NCI-H2029 treated with DMSO at 0.1 percent for 48 hours (cell line): ENCODE results near the gene CCDC40.
A peak's percentile ranks its signal among the peaks of the same experiment; 100 is the strongest.

Source experiments
- DNase-seq: peaks from one replicate; lab custom pipeline; 2025; lab: John Stamatoyannopoulos, UW

Gene CCDC40

GRCh38 chr17:80101946-80102663 is 65.7 kb downstream of the CCDC40 start:
- DNase-seq = no peak

GRCh38 chr17:80102664-80103448 is 66.4 kb downstream of the CCDC40 start:
- no peak for DNase-seq

GRCh38 chr17:80103449-80104085 is 67.1 kb downstream of the CCDC40 start:
- DNase-seq = no peak

GRCh38 chr17:80104321-80104955 is 68.0 kb downstream of the CCDC40 start:
- peak; percentile 59 for DNase-seq

- no peak for DNase-seq
Observed at GRCh38 chr17:80104956-80105375, 68.5 kb downstream of the CCDC40 start.

GRCh38 chr17:80105762-80106161 is 69.3 kb downstream of the CCDC40 start:
- no peak for DNase-seq

- no peak for DNase-seq
Observed at GRCh38 chr17:80106176-80106575, 69.7 kb downstream of the CCDC40 start.

GRCh38 chr17:80106751-80107150 is 70.3 kb downstream of the CCDC40 start:
- no peak for DNase-seq

- DNase-seq = no peak
Observed at GRCh38 chr17:80107231-80108021, 71.0 kb downstream of the CCDC40 start.

- no peak for DNase-seq
Observed at GRCh38 chr17:80108036-80108971, 71.9 kb downstream of the CCDC40 start.

GRCh38 chr17:80109066-80109660 is 72.7 kb downstream of the CCDC40 start:
- DNase-seq = no peak

- DNase-seq = no peak
Observed at GRCh38 chr17:80109713-80110446, 73.4 kb downstream of the CCDC40 start.

GRCh38 chr17:80110447-80110812 is 74.0 kb downstream of the CCDC40 start:
- DNase-seq = no peak

- DNase-seq = no peak
Observed at GRCh38 chr17:80110927-80111701, 74.7 kb downstream of the CCDC40 start.

GRCh38 chr17:80111702-80112470 is 75.4 kb downstream of the CCDC40 start:
- no peak for DNase-seq

GRCh38 chr17:80112471-80113032 is 76.1 kb downstream of the CCDC40 start:
- DNase-seq = no peak

GRCh38 chr17:80113033-80113484 is 76.6 kb downstream of the CCDC40 start:
- no peak for DNase-seq
